HFFc6 (cell line): ENCODE measurements around the gene TMEM225B. TPM values are rescaled to one million over a fixed set of nuclear protein-coding genes. Genes with fewer than 3 reads are reported as not detected.
A peak's percentile ranks its signal among the peaks of the same experiment; 100 is the strongest.

Experiments
- DNase-seq: peaks from one replicate; pipeline ENCODE4 v3.0.0-alpha.2; 2018
- H3K27ac Mint-ChIP-seq: 2 replicates; pipeline ENCODE4 v1.8.0; 2020; ENCODE audit warnings: mild to moderate bottlenecking, mixed read lengths
- H3K27me3 Mint-ChIP-seq: 2 replicates; pipeline ENCODE4 v1.8.0; 2021; ENCODE audit warnings: mild to moderate bottlenecking, moderate library complexity, mixed read lengths; ENCODE audit not compliant: insufficient read depth
- H3K36me3 Mint-ChIP-seq: 2 replicates; pipeline ENCODE4 v1.8.0; 2021; ENCODE audit warnings: low read depth, mixed read lengths
- H3K4me1 Mint-ChIP-seq: 2 replicates; pipeline ENCODE4 v1.8.0; 2020; ENCODE audit warnings: low read depth, mixed read lengths
- H3K4me3 Mint-ChIP-seq: 2 replicates; pipeline ENCODE4 v1.8.0; 2020; ENCODE audit warnings: mild to moderate bottlenecking, moderate library complexity, mixed read lengths
- H3K9me3 Mint-ChIP-seq: 2 replicates; pipeline ENCODE4 v1.8.0; 2020; ENCODE audit warnings: mild to moderate bottlenecking, mixed read lengths
- total RNA-seq, 6 experiments: library from RNA; stranded (reverse); fragmentation: NEBNext Ultra II Directional; extraction: Animal tissue kit (Norgen Biotek cat#: 25700); gene quantifications; 2 replicates in 1 of 6; 3 replicates in 5 of 6; pipeline ENCODE4 v1.2.3, GENCODE V29; 2021
- TF ChIP-seq, protein P1 (sequence below): fragments of 200-600 bp; sonication (generic); IDR thresholded peaks from 2 replicates; pipeline ENCODE4 v1.5.0; 2021; ENCODE audit warnings: antibody characterized with exemption, mild to moderate bottlenecking

Gene TMEM225B
- total RNA-seq, 6 experiments from 2014 or later, result 0.24 to 1.4 (median 0.52) TPM

DNA sequence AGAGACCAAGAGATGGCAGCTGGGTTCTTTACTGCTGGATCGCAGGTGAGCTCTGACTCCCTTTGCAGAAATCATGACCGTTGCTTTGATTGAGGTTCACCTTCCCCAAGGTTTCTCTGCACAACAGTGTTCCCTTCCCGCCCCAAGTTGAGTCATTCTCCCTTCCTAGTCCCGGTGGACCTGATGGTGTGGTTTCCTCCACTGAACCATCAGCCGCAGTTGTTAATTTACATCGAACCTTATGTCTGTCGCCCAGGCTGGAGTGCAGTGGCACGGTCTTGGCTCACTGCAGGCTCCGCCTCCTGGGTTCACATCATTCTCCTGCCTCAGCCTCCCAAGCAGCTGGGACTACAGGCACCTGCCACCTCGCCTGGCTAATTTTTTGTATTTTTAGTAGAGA, 24.5 kb downstream of the TMEM225B start:
- Mint-ChIP-seq H3K36me3 (peaks cover 56% of the 10 kb centered on the region), H3K27ac (peak overlapping the region; percentile 76), H3K9me3 (no peaks in the 10 kb centered on the region), H3K4me1 (peaks cover 51% of the 10 kb centered on the region), H3K4me3 (peak overlapping the region; percentile 40), H3K27me3 (no peaks in the 10 kb centered on the region)
- TF ChIP-seq, protein P1, sequence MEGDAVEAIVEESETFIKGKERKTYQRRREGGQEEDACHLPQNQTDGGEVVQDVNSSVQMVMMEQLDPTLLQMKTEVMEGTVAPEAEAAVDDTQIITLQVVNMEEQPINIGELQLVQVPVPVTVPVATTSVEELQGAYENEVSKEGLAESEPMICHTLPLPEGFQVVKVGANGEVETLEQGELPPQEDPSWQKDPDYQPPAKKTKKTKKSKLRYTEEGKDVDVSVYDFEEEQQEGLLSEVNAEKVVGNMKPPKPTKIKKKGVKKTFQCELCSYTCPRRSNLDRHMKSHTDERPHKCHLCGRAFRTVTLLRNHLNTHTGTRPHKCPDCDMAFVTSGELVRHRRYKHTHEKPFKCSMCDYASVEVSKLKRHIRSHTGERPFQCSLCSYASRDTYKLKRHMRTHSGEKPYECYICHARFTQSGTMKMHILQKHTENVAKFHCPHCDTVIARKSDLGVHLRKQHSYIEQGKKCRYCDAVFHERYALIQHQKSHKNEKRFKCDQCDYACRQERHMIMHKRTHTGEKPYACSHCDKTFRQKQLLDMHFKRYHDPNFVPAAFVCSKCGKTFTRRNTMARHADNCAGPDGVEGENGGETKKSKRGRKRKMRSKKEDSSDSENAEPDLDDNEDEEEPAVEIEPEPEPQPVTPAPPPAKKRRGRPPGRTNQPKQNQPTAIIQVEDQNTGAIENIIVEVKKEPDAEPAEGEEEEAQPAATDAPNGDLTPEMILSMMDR, result no peak
- no peak for DNase-seq

DNA sequence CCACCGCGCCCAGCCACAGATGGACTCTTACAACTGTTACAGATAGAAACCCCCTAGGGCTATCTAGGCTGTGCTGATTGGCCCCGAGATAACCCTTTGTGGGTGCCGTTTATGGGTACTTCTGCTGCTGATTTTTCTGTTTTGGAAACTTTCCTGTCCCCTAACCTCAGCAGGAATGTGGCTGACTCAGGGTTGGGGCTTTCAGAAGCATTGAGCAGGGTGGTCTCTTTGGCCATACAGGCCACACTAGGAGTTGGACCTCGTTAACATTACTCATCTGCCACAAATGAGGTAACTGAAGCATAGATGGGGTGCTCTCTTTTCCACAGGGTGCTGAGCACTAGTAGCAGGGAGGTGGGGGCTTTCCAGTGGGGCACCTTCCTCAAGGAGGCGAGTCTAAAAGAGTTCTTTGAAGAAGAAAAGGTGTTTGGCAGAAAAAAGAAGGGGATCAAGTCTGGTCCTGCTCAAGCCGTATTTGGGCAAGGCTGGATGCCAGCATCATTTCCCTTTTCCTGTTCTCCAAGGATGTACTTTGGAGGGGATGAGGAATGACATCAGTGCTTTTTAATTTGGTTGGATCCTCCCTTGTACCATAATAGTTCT, 25.1 kb downstream of the TMEM225B start:
- Mint-ChIP-seq H3K4me3 (peak overlapping the region; percentile 40), H3K9me3 (no peaks in the 10 kb centered on the region), H3K27ac (peak overlapping the region; percentile 76), H3K36me3 (peaks cover 56% of the 10 kb centered on the region), H3K4me1 (peaks cover 45% of the 10 kb centered on the region), H3K27me3 (no peaks in the 10 kb centered on the region; the same call in 1 of the 2 replicates)
- TF ChIP-seq, protein P1, result no peak
- peak; percentile 80 for DNase-seq

DNA sequence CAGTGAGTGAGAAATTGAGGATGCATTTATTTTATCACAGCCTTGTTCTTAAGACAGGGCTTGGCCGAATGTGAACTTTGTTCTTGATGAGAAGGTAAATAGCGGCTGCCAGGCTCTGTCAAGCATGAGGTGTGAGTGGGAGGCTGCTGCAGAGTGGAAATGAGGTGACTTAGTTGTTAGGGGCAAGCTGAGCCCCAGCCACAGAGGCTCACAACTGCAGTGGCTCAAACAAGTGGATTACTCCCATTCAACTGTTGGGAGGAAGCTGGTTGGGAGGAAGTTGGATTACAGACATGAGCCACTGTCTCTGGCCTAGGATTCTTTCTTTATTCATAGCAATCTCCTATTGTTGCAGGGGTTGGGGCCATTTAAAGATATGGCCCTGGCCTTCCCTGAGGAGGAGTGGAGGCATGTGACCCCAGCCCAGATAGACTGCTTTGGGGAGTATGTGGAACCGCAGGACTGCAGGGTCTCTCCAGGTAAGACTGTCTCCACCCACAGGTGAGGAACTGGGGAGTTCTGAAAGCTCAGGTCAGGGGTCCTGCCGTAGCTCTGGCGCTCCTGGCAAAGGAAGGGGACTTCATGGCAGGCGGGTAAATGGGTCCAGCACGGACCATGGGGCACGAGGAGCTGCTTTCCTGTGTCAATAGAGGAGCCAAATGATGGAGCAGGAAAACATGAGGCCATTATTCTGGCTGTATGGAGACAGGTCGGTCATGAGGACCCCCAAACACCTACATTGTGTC, 25.8 kb downstream of the TMEM225B start:
- Mint-ChIP-seq H3K4me3 (peak overlapping the region; percentile 40; the same call in 1 of the 2 replicates), H3K9me3 (no peaks in the 10 kb centered on the region), H3K27ac (0 out of 2 replicates have a peak overlapping the region, but pooled peaks have one; percentile 76), H3K27me3 (no peaks in the 10 kb centered on the region; the same call in 1 of the 2 replicates), H3K4me1 (peaks cover 39% of the 10 kb centered on the region), H3K36me3 (peaks cover 63% of the 10 kb centered on the region)
- TF ChIP-seq, protein P1, result no peak
- DNase-seq, result no peak

DNA sequence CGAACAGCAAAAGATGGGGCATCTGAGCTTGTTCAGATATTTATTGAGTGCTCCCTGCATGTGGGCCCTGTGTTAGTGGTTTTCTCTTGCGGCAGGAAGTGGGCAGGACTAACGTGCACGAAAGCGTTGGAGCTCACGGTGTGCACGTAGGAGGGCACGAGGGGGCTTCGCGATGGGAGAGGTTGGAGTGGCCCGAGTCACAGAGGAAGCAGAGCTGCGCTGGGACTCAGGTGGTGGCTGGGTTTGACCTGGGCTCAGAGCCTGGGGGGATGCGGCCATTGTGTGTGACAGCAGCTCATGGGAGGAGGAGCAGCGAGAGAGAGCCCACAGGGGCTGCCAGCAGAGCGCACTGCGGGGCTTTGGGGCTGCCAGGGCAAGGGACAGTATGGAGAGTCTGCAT, 26.4 kb downstream of the TMEM225B start:
- H3K36me3 Mint-ChIP-seq, result peaks cover 60% of the 10 kb centered on the region
- H3K9me3 Mint-ChIP-seq, result no peaks in the 10 kb centered on the region
- DNase-seq, result no peak
- no peak overlapping the region for H3K27ac Mint-ChIP-seq
- peaks cover 32% of the 10 kb centered on the region for H3K4me1 Mint-ChIP-seq
- TF ChIP-seq, protein P1, result no peak
- H3K27me3 Mint-ChIP-seq, result no peaks in the 10 kb centered on the region; the same call in 1 of the 2 replicates
- H3K4me3 Mint-ChIP-seq, result no peak overlapping the region

DNA sequence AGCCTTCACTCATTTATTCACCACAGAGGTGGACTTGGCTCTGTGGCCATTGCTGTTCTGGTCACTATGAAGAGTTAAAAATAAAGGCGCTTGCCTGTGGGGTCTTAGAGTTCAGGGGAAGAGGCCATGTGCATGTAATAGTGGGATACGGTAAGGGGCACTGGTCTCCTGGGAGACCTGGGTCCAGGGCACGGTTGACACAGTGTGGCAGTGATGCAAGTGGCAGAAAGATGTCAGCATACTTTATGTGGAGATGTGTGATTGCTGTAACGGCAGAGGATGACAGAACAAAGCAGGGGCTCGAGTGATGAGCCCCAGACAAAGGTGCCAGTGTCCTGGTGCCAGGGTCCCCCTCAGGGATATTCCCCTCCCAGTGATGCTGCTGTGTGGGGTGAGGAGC, 27.3 kb downstream of the TMEM225B start:
- Mint-ChIP-seq H3K36me3 (peaks cover 60% of the 10 kb centered on the region), H3K9me3 (no peaks in the 10 kb centered on the region)
- DNase-seq, result no peak

More for the DNA sequence above, 27.3 kb downstream of the TMEM225B start:
- Mint-ChIP-seq H3K4me3 (no peak overlapping the region), H3K27ac (no peak overlapping the region), H3K27me3 (no peaks in the 10 kb centered on the region; the same call in 1 of the 2 replicates), H3K4me1 (peaks cover 28% of the 10 kb centered on the region)
- TF ChIP-seq, protein P1, result no peak
